ENCODE measurements around the gene C16orf90.

C16orf90 gene, protein sequence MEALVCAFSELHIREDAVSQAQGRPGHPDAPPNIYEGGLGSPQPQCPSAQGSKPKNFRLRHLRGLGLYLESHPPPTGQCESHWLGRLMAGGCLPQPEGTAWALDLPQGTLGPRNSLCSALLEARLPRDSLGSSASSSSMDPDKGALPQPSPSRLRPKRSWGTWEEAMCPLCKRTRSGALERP

GRCh38 chr16:3495176-3495575 lies at the start of gene C16orf90:
C16orf90 (minus strand) TSS chr16:3495489; CDS start chr16:3495421, 68 bp downstream.
- DNase-seq = no peak

- no peak for DNase-seq
Measured at GRCh38 chr16:3542601-3543373, 47.5 kb upstream of the C16orf90 start.

DNA sequence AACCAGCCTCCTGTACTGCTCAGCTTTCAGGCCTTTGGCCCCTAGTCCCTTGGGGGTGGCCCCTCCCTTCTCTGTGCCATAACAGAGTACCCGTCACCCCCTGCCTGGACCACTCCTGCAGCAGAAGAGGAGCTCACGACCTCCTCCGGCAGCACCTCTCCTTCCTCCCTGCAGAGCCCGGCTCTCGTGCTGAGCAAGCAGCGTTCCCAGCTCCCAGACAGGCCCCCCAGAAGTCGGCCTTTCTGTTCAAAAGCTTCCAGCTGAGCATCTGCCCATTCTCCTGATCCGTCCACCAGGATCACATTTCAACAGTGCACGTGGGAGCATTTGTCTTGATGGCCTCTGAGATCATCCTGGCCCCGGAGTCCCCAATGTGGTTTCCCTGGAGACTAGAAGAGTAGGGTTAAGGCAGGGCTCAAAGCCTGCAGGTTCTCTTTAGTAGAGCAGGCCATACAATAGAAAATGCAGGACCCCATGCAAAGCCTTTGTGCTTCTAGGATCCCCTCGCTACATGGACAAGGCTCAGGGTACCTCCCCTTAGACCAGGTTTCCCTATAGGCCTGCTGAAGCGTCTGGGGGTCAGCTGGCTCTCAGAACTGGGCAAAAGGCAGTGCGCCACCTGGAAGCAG lies 46.4 kb upstream of the C16orf90 start:
- DNase-seq = no peak

DNA sequence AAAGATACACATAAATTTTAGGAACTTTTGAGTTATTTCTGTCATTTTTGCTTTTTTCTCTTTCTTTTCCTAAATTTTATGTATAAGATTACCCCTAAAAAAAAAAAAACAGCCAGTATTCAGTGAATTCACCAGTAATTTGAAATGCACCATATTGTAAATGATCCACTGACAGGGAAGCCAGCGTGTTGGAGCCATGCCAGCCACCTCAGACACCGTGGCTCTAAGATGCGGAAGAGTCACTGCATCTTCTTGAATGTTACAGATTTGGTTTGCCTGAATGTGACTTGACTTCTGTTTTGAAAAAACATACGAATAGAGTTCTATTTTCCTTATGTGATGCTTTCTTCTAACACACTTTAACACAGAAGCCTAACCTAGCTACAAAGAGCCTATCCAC lies 42.9 kb upstream of the C16orf90 start:
- DNase-seq = no peak

DNA sequence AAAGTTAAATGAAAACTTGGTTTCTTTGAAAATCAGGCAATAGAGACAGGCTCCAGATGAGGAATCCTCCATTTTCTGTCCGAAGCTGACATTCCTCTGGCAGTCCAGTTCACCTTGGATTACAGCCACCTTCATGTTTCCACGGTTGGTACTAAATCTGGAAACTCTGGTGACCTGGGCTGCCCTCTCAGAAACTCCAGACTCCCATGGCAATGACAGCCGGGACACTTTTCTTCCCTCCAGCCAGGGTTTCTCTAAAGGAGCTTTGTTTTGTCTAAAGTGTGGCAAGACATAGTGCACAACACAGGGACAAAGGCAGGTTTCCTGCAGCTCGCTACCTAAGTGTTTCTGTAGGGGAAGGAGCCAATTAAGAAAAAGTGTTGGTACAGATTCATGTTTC lies 41.6 kb upstream of the C16orf90 start:
- DNase-seq = no peak

- no peak for DNase-seq
Measured at GRCh38 chr16:3536271-3536731, 41.0 kb upstream of the C16orf90 start.

- DNase-seq = no peak
Measured at GRCh38 chr16:3534126-3534525, 38.8 kb upstream of the C16orf90 start.

- no peak for DNase-seq
Measured at GRCh38 chr16:3532741-3533140, 37.5 kb upstream of the C16orf90 start.

- no peak for DNase-seq
Measured at GRCh38 chr16:3530371-3530914, 35.2 kb upstream of the C16orf90 start.

- DNase-seq = no peak
Measured at GRCh38 chr16:3529175-3529574, 33.9 kb upstream of the C16orf90 start.

DNA sequence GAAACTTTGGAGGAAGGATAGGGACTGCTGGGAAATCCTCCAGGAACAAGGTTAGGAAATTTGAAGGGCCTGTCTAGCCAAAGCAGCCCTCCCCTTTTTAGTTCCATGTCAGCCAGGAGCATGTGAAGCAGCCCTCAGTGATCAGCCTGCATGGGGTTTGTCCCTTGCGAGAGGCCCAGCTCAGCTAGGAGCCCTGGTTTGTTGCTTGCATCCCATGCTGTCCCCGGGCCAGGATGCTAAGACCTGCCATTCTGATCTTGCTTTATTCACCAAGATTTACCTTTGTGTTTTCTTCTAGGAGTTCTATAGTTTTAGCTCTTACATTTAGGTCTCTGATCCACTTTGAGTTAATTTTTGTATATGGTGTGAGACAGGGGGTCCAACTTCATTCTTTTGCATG lies 33.1 kb upstream of the C16orf90 start:
- DNase-seq = no peak

- DNase-seq = peak; percentile 78
Measured at GRCh38 chr16:3527216-3527829, 32.0 kb upstream of the C16orf90 start.

DNA sequence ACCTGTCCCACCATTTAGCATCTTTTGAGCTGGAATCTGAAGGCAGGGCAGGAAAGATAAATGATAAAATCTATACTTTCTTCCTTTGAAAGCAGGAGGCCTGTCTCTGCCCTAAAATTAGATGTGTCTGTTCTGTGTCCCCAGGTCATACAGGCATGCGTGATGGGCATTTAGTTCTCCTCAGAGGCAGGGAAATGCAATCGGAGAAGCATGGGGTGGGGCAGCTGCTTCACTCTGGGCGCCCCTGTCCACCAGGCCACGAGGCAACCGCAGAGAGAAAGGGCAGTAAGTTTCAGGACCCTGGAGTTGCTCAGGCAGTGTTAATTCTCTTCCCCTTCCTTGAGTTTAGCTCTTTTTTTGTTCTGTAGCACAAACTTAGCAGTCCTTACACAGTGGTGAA lies 30.7 kb upstream of the C16orf90 start:
- no peak for DNase-seq

- DNase-seq = no peak
Measured at GRCh38 chr16:3523281-3523680, 28.0 kb upstream of the C16orf90 start.

DNA sequence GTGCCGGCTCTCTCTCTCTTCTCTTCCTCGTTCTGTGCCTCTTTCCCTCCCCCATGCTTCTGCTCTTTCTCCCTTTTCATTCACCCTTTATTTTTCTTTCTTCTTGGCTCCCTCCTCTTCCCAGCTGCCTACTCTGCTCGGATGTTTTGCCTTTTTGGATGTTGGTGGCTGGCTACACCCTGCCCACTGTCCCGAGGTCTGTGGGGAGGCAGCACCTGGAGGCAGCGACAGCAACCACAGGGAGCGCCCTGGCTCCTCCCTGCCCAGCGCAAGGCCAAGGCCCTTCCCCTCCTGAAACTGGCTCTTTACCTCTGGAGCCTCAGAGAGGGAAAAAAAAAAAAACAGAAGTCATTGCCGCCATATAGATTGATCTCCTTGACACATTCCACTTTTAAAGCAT lies 25.6 kb upstream of the C16orf90 start:
- DNase-seq = no peak

DNA sequence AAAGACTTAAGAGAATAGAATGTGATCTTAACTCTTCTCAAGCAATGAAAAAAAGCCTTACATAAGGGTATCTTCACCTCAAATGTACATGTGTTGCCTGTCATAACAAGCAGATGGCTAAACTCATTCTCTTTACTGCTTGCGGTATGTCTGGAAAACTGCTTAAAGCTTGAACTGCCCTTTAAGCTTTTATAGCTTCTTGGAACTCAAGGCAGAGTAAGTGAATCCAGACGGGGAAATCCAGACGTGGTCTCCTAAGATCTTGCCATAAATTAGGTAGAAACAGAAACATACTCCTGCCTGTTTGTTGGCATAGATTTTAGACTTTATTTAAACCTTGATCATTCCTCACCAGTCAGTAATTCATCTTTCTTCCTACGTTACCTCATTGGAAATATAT lies 25.1 kb upstream of the C16orf90 start:
- no peak for DNase-seq

- no peak for DNase-seq
Measured at GRCh38 chr16:3519581-3519980, 24.3 kb upstream of the C16orf90 start.

DNA sequence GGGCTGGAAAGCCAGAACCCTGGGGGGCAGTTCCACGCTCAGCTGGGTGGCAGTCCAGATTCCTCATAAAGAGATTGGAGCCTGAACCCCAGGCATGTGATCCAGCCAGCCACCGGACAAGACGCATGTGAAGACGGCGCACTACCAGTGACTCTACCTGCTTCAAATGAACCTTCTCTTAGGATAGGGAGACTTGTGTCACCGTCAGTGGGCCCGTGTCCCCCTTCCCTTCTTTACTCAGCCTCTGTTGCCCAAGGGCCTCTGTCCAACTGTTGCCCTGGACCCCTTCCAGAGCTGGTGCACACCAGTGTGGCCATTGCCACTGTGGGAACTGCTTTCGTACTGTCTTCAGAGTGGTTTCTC lies 23.7 kb upstream of the C16orf90 start:
- DNase-seq = no peak

- DNase-seq = no peak
Measured at GRCh38 chr16:3518292-3518985, 23.1 kb upstream of the C16orf90 start.

- DNase-seq = no peak
Measured at GRCh38 chr16:3515897-3516296, 20.6 kb upstream of the C16orf90 start.

GRCh38 chr16:3514621-3515020 lies 19.3 kb upstream of the C16orf90 start:
- peak; percentile 43 for DNase-seq

DNA sequence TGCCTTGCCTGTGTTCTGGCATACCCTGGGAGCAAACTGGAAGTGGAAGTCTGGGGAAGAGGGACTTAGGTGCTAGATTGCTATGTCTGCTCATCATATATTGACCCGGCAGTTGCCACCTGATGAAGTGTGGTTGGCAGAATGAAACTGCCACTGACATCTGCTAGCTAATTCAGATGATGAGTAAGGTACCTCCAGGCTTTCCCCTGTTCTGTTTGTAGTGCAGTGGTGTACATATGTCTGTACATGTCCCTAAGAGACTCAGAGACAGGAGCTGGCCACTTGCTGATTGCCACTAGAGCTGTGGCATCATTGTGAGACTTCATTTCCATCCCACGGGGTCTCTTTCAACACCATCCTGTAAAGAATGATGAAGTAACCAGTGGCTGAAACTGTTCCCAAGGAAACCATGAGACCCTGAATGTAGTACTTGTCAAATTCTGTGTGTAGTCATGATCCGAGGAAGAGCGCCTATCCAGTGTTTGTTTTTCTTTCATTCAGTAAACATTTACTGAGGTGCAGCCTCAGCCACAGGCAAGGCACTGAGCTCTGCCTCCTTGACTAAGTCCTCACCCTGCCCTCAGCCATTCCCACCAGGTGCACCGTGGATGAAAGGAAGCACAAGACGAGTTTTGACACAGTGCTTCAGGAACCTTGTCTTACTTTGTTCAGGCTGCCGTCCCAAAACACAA lies 18.7 kb upstream of the C16orf90 start:
- no peak for DNase-seq
